Measurements from ENCODE around the gene AUTS2. TPM values are rescaled to one million over a fixed set of nuclear protein-coding genes. Genes with fewer than 3 reads are reported as not detected.

Gene AUTS2
- total and polyA plus RNA-seq, 10 of the 15 experiments (the other 5 are each of a cell fraction or from before 2014, with no cell fraction given) = 6.4 to 55.6 (median 21.6) TPM

DNA sequence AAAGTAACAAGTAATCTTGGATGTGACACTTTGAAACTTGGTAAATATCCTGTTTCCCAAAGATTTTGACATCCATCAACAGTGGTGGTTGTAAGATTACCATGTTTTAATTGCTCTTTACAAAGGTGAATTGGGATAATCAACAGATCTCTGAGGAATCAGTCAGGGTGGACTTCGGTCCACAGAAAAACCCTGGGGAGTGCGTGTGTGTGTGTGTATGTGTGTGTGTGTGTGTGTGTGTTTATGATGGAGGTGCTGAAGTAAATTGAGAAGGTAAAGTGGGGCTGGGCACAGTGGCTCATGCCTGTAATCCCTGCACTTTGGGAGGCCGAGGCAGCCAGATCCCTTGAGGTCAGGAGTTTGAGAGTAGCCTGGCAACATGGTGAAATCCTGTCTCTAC is 12.0 kb upstream of the AUTS2 start:
- Histone ChIP-seq H3K27ac (ENCODE audit: control insufficient read depth, insufficient read depth) (no peak overlapping the region), H4K20me1 (ENCODE audit: control insufficient read depth, insufficient read depth) (no peaks in the 10 kb centered on the region), H3K79me2 (ENCODE audit: control insufficient read depth, insufficient read depth, low read length) (no peaks in the 10 kb centered on the region), H2AFZ (ENCODE audit: control insufficient read depth, low read depth, low read length) (no peak overlapping the region), H3K27me3 (replicated peaks in 1 of 2; ENCODE audit: control insufficient read depth in 2 of 2, insufficient read depth in 2 of 2, low read length in 1 of 2) (no peaks in the 10 kb centered on the region), H3K9me3 (replicated peaks; ENCODE audit: control insufficient read depth, insufficient read depth, low read length) (no peaks in the 10 kb centered on the region; the same call in 2 of the 3 replicates), H3K4me2 (ENCODE audit: control insufficient read depth, insufficient read depth) (no peak overlapping the region), H3K4me1 (ENCODE audit: control insufficient read depth, insufficient read depth, low read length) (no peaks in the 10 kb centered on the region), H3K36me3 (ENCODE audit: control insufficient read depth in 2 of 2, insufficient read depth in 2 of 2, low read length in 1 of 2) (no peaks in the 10 kb centered on the region), H3K4me3 (no peak overlapping the region), H3K9ac (ENCODE audit: control insufficient read depth, insufficient read depth, low read length) (no peak overlapping the region)
- ChIA-PET RAD21 (ENCODE audit: unreplicated experiment) (no interaction called here), SMC1A (ENCODE audit: uncharacterized antibody, unreplicated experiment) (no interaction called here), CTCF (no interaction called here), POLR2A (no interaction called here)
- TF ChIP-seq KDM1A (IDR thresholded peaks at IDR 0.05; ENCODE audit: borderline replicate concordance) (no peak), HDGF (IDR thresholded peaks at IDR 0.05) (no peak)
- TF ChIP-seq, protein P1, sequence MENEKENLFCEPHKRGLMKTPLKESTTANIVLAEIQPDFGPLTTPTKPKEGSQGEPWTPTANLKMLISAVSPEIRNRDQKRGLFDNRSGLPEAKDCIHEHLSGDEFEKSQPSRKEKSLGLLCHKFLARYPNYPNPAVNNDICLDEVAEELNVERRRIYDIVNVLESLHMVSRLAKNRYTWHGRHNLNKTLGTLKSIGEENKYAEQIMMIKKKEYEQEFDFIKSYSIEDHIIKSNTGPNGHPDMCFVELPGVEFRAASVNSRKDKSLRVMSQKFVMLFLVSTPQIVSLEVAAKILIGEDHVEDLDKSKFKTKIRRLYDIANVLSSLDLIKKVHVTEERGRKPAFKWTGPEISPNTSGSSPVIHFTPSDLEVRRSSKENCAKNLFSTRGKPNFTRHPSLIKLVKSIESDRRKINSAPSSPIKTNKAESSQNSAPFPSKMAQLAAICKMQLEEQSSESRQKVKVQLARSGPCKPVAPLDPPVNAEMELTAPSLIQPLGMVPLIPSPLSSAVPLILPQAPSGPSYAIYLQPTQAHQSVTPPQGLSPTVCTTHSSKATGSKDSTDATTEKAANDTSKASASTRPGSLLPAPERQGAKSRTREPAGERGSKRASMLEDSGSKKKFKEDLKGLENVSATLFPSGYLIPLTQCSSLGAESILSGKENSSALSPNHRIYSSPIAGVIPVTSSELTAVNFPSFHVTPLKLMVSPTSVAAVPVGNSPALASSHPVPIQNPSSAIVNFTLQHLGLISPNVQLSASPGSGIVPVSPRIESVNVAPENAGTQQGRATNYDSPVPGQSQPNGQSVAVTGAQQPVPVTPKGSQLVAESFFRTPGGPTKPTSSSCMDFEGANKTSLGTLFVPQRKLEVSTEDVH (IDR thresholded peaks at IDR 0.05; ENCODE audit: low read depth, partially characterized antibody) = no peak
- FAIRE-seq (no peak), DNase-seq (ENCODE audit: low read depth, low spot score) (no peak), ATAC-seq (no peak)
- BruUV-seq (replicated peaks) = no TSS peak
- WGBS (ENCODE audit: insufficient coverage, insufficient replicate concordance, low lambda C conversion rate, missing lambda C conversion rate) = 53% methylated on average over 3 of the region's 3 CpGs
- in situ Hi-C loops (cut with MboI) = no loop called here
- intact Hi-C loops (cut with micrococcal nuclease; ENCODE audit: unreplicated experiment) = no loop called here

DNA sequence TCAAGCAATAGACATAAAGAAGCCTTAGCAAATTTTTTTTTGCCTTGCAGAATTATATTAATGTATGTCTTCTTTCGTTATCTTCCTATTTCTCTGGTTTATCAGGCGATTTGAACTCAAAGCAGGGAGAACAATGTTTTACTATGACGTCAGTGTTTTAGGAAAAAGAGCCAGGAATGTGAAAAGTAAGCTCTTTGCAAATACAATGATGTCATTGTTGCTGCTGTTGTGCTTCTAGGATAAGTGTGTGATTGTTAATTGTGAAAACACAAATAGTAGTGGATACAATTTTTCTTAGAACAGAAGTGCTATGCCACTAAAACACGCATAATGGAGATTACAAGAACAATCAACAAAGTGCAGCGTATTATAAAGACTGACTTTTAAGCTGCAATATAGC is 9.5 kb upstream of the AUTS2 start:
- no peak for DNase-seq (ENCODE audit: low read depth, low spot score)
- Histone ChIP-seq H3K4me3 (no peak overlapping the region), H3K36me3 (ENCODE audit: control insufficient read depth in 2 of 2, insufficient read depth in 2 of 2, low read length in 1 of 2) (no peaks in the 10 kb centered on the region), H4K20me1 (ENCODE audit: control insufficient read depth, insufficient read depth) (no peaks in the 10 kb centered on the region), H3K79me2 (ENCODE audit: control insufficient read depth, insufficient read depth, low read length) (no peaks in the 10 kb centered on the region), H2AFZ (ENCODE audit: control insufficient read depth, low read depth, low read length) (no peak overlapping the region), H3K9me3 (replicated peaks; ENCODE audit: control insufficient read depth, insufficient read depth, low read length) (no peaks in the 10 kb centered on the region; the same call in 2 of the 3 replicates), H3K27me3 (replicated peaks in 1 of 2; ENCODE audit: control insufficient read depth in 2 of 2, insufficient read depth in 2 of 2, low read length in 1 of 2) (no peaks in the 10 kb centered on the region), H3K4me1 (ENCODE audit: control insufficient read depth, insufficient read depth, low read length) (no peaks in the 10 kb centered on the region), H3K27ac (ENCODE audit: control insufficient read depth, insufficient read depth) (no peak overlapping the region), H3K9ac (ENCODE audit: control insufficient read depth, insufficient read depth, low read length) (no peak overlapping the region), H3K4me2 (ENCODE audit: control insufficient read depth, insufficient read depth) (no peak overlapping the region)
- no peak for ATAC-seq
- POLR2A ChIA-PET = no interaction called here
- RAD21 ChIA-PET (ENCODE audit: unreplicated experiment) = interaction anchor here (0.6 to 1.4 kb wide), 2 partner anchors 8 to 293 kb away, joined by 3 to 4 read pairs; no protein-coding TSS in a partner anchor
- FAIRE-seq = no peak
- no TSS peak for BruUV-seq (replicated peaks)
- SMC1A ChIA-PET (ENCODE audit: uncharacterized antibody, unreplicated experiment) = interaction anchor here (0.6 to 2.1 kb wide), 4 partner anchors 11 to 990 kb away, joined by 3 to 9 read pairs (median 4); no protein-coding TSS in a partner anchor
- CTCF ChIA-PET = interaction anchor here (0.8 to 1.2 kb wide), 2 partner anchors 23 to 1193 kb away, joined by 3 read pairs; no protein-coding TSS in a partner anchor
- intact Hi-C loops (cut with micrococcal nuclease; ENCODE audit: unreplicated experiment) (no loop called here), in situ Hi-C loops (cut with MboI) (no loop called here)
- 23% methylated on average over 5 of the region's 5 CpGs for WGBS (ENCODE audit: insufficient coverage, insufficient replicate concordance, low lambda C conversion rate, missing lambda C conversion rate)
- TF ChIP-seq, protein P2, sequence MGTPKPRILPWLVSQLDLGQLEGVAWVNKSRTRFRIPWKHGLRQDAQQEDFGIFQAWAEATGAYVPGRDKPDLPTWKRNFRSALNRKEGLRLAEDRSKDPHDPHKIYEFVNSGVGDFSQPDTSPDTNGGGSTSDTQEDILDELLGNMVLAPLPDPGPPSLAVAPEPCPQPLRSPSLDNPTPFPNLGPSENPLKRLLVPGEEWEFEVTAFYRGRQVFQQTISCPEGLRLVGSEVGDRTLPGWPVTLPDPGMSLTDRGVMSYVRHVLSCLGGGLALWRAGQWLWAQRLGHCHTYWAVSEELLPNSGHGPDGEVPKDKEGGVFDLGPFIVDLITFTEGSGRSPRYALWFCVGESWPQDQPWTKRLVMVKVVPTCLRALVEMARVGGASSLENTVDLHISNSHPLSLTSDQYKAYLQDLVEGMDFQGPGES (IDR thresholded peaks at IDR 0.05) = no peak
- TF ChIP-seq MYB (IDR thresholded peaks at IDR 0.05; ENCODE audit: borderline replicate concordance, low read depth, low read length) = no peak
- TF ChIP-seq BMI1 (IDR thresholded peaks at IDR 0.05; ENCODE audit: borderline replicate concordance) = peak; percentile 35; the same call in 1 of the 2 replicates
- no peak for TF ChIP-seq MEF2A (IDR thresholded peaks at IDR 0.05; ENCODE audit: insufficient read depth, low read depth, low read length)
- no peak for TF ChIP-seq RB1 (IDR thresholded peaks at IDR 0.05; ENCODE audit: borderline replicate concordance)
- TF ChIP-seq, protein P3, sequence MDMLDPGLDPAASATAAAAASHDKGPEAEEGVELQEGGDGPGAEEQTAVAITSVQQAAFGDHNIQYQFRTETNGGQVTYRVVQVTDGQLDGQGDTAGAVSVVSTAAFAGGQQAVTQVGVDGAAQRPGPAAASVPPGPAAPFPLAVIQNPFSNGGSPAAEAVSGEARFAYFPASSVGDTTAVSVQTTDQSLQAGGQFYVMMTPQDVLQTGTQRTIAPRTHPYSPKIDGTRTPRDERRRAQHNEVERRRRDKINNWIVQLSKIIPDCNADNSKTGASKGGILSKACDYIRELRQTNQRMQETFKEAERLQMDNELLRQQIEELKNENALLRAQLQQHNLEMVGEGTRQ (IDR thresholded peaks at IDR 0.05; ENCODE audit: borderline replicate concordance, low read depth, low read length) = no peak
- no peak for TF ChIP-seq STAT3 (IDR thresholded peaks at IDR 0.05; ENCODE audit: low read depth, low read length)
- TF ChIP-seq IKZF2 (IDR thresholded peaks at IDR 0.05) = no peak
- no peak for TF ChIP-seq KDM1A (IDR thresholded peaks at IDR 0.05; ENCODE audit: borderline replicate concordance)
- TF ChIP-seq ATF7 (IDR thresholded peaks at IDR 0.05; ENCODE audit: low read depth) = 0 out of 2 replicates have a peak, but pooled peaks have one; percentile 30
- TF ChIP-seq ETV6 (conservative IDR thresholded peaks at IDR 0.05 in 1 of 2, IDR thresholded peaks at IDR 0.05 in 1 of 2; ENCODE audit: borderline replicate concordance in 1 of 2, low read depth in 1 of 2) = no peak

Data from GM12878 (cell line).